Vagina (tissue), 2 donors: ENCODE data around the gene KNOP1.

Source experiments
- CTCF ChIP-seq, 3 experiments: fragments of 450-650 bp in 2 of 3; fragments of 200-600 bp in 1 of 3; sonication (generic) in 1 of 3; IDR thresholded peaks; one replicate each; pipeline ENCODE4 v1.5.1; 2017 to 2019; ENCODE audit warnings: antibody characterized with exemption in 3 of 3, mild to moderate bottlenecking in 2 of 3, moderate library complexity in 2 of 3
- POLR2AphosphoS5 ChIP-seq, 2 donors: sonication (generic); formaldehyde crosslinking; IDR thresholded peaks; one replicate each; pipeline ENCODE4 v1.9.0; 2017; ENCODE audit warnings: antibody characterized with exemption in 2 of 2, mild to moderate bottlenecking in 2 of 2, low read depth in 1 of 2; ENCODE audit not compliant: insufficient read depth in 1 of 2

DNA sequence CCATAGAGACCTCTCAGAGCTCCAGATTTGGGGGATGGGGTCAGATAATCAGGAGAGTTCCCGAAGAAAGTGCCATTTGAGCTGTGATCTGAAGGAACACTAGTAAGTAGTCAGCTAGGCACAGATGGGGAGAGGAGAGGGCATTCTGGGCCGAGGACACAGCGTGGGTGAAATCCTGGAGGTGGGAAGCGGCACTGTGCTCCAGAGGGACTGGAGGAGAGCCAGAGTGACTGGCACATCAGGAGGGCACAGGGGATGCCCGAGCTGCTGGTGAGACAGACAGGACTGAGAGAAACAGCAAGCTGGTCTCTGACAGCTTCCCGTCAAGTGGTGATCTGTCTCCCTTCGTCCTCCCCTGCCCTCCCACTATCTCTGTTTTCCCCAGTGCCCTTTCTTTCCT is 40.6 kb downstream of the KNOP1 start:
- TF ChIP-seq CTCF (IDR thresholded peaks at IDR 0.05) (no peak), POLR2AphosphoS5 (IDR thresholded peaks at IDR 0.05; ENCODE audit: insufficient read depth in 1 of 2, low read depth in 1 of 2) (no peak)
